ENCODE data around the gene CDH20. TPM values are rescaled to one million over a fixed set of nuclear protein-coding genes. Genes with fewer than 3 reads are reported as not detected.

Gene CDH20
- total and polyA plus RNA-seq, 7 experiments from 2014 or later, result 0.15 to 0.44 (median 0.40) TPM; not detected in 4

- H3K9me3 ChIP-seq (ENCODE audit: control insufficient read depth in 2 of 3, low read length in 3 of 3), result no peaks in the 10 kb centered on the region
- no peaks in the 10 kb centered on the region for H3K4me1 ChIP-seq (ENCODE audit: control insufficient read depth in 2 of 2, insufficient read depth in 2 of 2, low read length in 2 of 2)
- H3K27me3 ChIP-seq (ENCODE audit: control insufficient read depth in 2 of 2, insufficient read depth in 2 of 2, low read length in 2 of 2), result no peaks in the 10 kb centered on the region
- intact Hi-C loops (cut with micrococcal nuclease), result no loop called here
- H3K27me3 Mint-ChIP-seq, result peaks cover 0 to 11% (median 0%) of the 10 kb centered on the region in 5 donors
- H3K4me3 ChIP-seq (ENCODE audit: low read length), result no peak overlapping the region
- H3K36me3 Mint-ChIP-seq, result no peaks in the 10 kb centered on the region
- DNase-seq (no peak), ATAC-seq (no peak)
- no peaks in the 10 kb centered on the region for H3K4me1 Mint-ChIP-seq
- H3K36me3 ChIP-seq (ENCODE audit: control insufficient read depth in 2 of 3, insufficient read depth in 3 of 3, low read length in 3 of 3), result no peaks in the 10 kb centered on the region
- ChIA-PET POLR2A (no interaction called here), CTCF (no interaction called here)
- H3K27ac ChIP-seq (ENCODE audit: low read depth, low read length), result no peak overlapping the region
- H3K9me3 Mint-ChIP-seq, result peaks cover 0 to 8% (median 2%) of the 10 kb centered on the region in 11 donors
- H3K4me3 Mint-ChIP-seq, result no peak overlapping the region
- H3K27ac Mint-ChIP-seq, result no peak overlapping the region
Measured at GRCh38 chr18:61435064-61435652, 101.9 kb downstream of the CDH20 start.

- DNase-seq, result no peak
- intact Hi-C loops (cut with micrococcal nuclease), result no loop called here
- Histone ChIP-seq H3K4me3 (ENCODE audit: low read length) (no peak overlapping the region), H3K9me3 (ENCODE audit: control insufficient read depth in 2 of 3, low read length in 3 of 3) (no peaks in the 10 kb centered on the region), H3K36me3 (ENCODE audit: control insufficient read depth in 2 of 3, insufficient read depth in 3 of 3, low read length in 3 of 3) (no peaks in the 10 kb centered on the region), H3K27me3 (ENCODE audit: control insufficient read depth in 2 of 2, insufficient read depth in 2 of 2, low read length in 2 of 2) (peaks cover 0 to 3% of the 10 kb centered on the region in 2 donors), H3K4me1 (ENCODE audit: control insufficient read depth in 2 of 2, insufficient read depth in 2 of 2, low read length in 2 of 2) (no peaks in the 10 kb centered on the region), H3K27ac (ENCODE audit: low read depth, low read length) (no peak overlapping the region)
- H3K27me3 Mint-ChIP-seq, result peaks cover 0 to 6% (median 5%) of the 10 kb centered on the region in 5 donors
- H3K27ac Mint-ChIP-seq, result no peak overlapping the region
- no peak overlapping the region for H3K4me3 Mint-ChIP-seq
- ChIA-PET CTCF (no interaction called here), POLR2A (no interaction called here)
- no peak for ATAC-seq
- H3K4me1 Mint-ChIP-seq, result no peaks in the 10 kb centered on the region
- H3K36me3 Mint-ChIP-seq, result no peaks in the 10 kb centered on the region
- H3K9me3 Mint-ChIP-seq, result peaks cover 0 to 5% (median 0%) of the 10 kb centered on the region in 11 donors
Measured at GRCh38 chr18:61443081-61443725, 110.0 kb downstream of the CDH20 start.

DNA sequence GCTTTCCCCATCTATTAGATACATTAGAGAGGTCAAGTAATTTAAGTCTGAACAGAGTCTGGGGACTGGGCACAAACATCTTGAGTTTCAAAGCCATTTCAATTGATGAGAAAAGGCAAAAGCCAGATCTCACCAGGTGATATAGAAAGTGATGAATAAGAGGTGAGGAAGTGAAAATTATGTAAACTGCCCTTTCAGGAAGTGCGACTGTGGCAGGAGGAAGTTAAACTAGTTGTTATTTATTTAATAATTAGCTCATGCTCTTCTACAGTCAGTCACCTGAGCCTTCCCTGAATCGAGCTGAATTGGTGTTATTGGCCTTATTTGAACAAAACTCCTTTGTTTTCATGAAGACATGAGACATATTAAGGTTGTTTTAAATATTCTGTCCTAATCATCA is 115.1 kb downstream of the CDH20 start:
- Histone ChIP-seq H3K4me1 (ENCODE audit: control insufficient read depth in 2 of 2, insufficient read depth in 2 of 2, low read length in 2 of 2) (no peaks in the 10 kb centered on the region), H3K9me3 (ENCODE audit: control insufficient read depth in 2 of 3, low read length in 3 of 3) (no peaks in the 10 kb centered on the region), H3K27me3 (ENCODE audit: control insufficient read depth in 2 of 2, insufficient read depth in 2 of 2, low read length in 2 of 2) (peaks cover 0 to 3% of the 10 kb centered on the region in 2 donors), H3K4me3 (ENCODE audit: low read length) (no peak overlapping the region), H3K27ac (ENCODE audit: low read depth, low read length) (no peak overlapping the region), H3K36me3 (ENCODE audit: control insufficient read depth in 2 of 3, insufficient read depth in 3 of 3, low read length in 3 of 3) (no peaks in the 10 kb centered on the region)
- intact Hi-C loops (cut with micrococcal nuclease), result no loop called here
- peaks cover 0 to 16% (median 5%) of the 10 kb centered on the region in 5 donors for H3K27me3 Mint-ChIP-seq
- CTCF ChIA-PET, result no interaction called here
- no peak overlapping the region for H3K4me3 Mint-ChIP-seq
- DNase-seq, result no peak
- no peak for ATAC-seq
- H3K36me3 Mint-ChIP-seq, result no peaks in the 10 kb centered on the region
- peaks cover 0 to 9% (median 0%) of the 10 kb centered on the region in 11 donors for H3K9me3 Mint-ChIP-seq
- POLR2A ChIA-PET, result no interaction called here
- H3K27ac Mint-ChIP-seq, result no peak overlapping the region
- H3K4me1 Mint-ChIP-seq, result no peaks in the 10 kb centered on the region

- H3K4me3 ChIP-seq (ENCODE audit: low read length), result no peak overlapping the region
- no peak overlapping the region for H3K27ac Mint-ChIP-seq
- no peak overlapping the region for H3K4me3 Mint-ChIP-seq
- no peaks in the 10 kb centered on the region for H3K4me1 ChIP-seq (ENCODE audit: control insufficient read depth in 2 of 2, insufficient read depth in 2 of 2, low read length in 2 of 2)
- H3K9me3 ChIP-seq (ENCODE audit: control insufficient read depth in 2 of 3, low read length in 3 of 3), result no peaks in the 10 kb centered on the region
- no peaks in the 10 kb centered on the region for H3K36me3 Mint-ChIP-seq
- intact Hi-C loops (cut with micrococcal nuclease), result no loop called here
- H3K27me3 Mint-ChIP-seq, result peaks cover 0 to 18% (median 13%) of the 10 kb centered on the region in 5 donors
- ATAC-seq (no peak), DNase-seq (no peak)
- no peak overlapping the region for H3K27ac ChIP-seq (ENCODE audit: low read depth, low read length)
- H3K9me3 Mint-ChIP-seq, result peaks cover 0 to 1% (median 0%) of the 10 kb centered on the region in 11 donors
- CTCF ChIA-PET, result no interaction called here
- POLR2A ChIA-PET, result no interaction called here
- H3K4me1 Mint-ChIP-seq, result no peaks in the 10 kb centered on the region
- no peaks in the 10 kb centered on the region for H3K36me3 ChIP-seq (ENCODE audit: control insufficient read depth in 2 of 3, insufficient read depth in 3 of 3, low read length in 3 of 3)
- H3K27me3 ChIP-seq (ENCODE audit: control insufficient read depth in 2 of 2, insufficient read depth in 2 of 2, low read length in 2 of 2), result no peaks in the 10 kb centered on the region
Measured at GRCh38 chr18:61459896-61460648, 126.8 kb downstream of the CDH20 start.

GRCh38 chr18:61464551-61465142 is 131.4 kb downstream of the CDH20 start:
- H3K27ac ChIP-seq (ENCODE audit: low read depth, low read length), result no peak overlapping the region
- ChIA-PET POLR2A (no interaction called here), CTCF (no interaction called here)
- H3K36me3 ChIP-seq (ENCODE audit: control insufficient read depth in 2 of 3, insufficient read depth in 3 of 3, low read length in 3 of 3), result no peaks in the 10 kb centered on the region
- Mint-ChIP-seq H3K27ac (no peak overlapping the region), H3K9me3 (peaks cover 0 to 1% (median 0%) of the 10 kb centered on the region in 11 donors), H3K4me1 (no peaks in the 10 kb centered on the region), H3K4me3 (no peak overlapping the region), H3K27me3 (peaks cover 0 to 8% (median 5%) of the 10 kb centered on the region in 5 donors), H3K36me3 (no peaks in the 10 kb centered on the region)
- no peak for DNase-seq
- no peaks in the 10 kb centered on the region for H3K27me3 ChIP-seq (ENCODE audit: control insufficient read depth in 2 of 2, insufficient read depth in 2 of 2, low read length in 2 of 2)
- no peak for ATAC-seq
- intact Hi-C loops (cut with micrococcal nuclease), result no loop called here
- H3K4me1 ChIP-seq (ENCODE audit: control insufficient read depth in 2 of 2, insufficient read depth in 2 of 2, low read length in 2 of 2), result no peaks in the 10 kb centered on the region
- H3K9me3 ChIP-seq (ENCODE audit: control insufficient read depth in 2 of 3, low read length in 3 of 3), result no peaks in the 10 kb centered on the region
- no peak overlapping the region for H3K4me3 ChIP-seq (ENCODE audit: low read length)

DNA sequence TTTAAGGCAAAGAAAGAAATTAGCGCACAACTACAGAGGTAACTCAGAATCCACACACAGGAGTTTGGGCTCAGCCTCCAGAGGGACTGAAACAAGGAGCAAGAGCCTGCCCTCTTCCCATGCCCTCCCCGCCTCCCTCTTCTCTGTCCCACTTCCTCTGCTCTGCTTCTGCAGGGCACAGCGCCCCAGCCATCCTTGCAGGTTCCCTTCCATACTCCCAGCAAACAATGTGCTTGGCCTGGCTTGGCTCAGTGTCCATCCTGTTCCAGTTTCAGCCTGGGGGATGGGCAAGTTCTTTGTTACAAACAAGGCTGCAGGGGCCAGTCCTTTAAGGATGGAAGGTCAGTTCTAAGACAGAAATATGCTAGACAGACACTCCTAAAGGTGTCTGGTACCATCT is 133.5 kb downstream of the CDH20 start:
- no peaks in the 10 kb centered on the region for H3K36me3 ChIP-seq (ENCODE audit: control insufficient read depth in 2 of 3, insufficient read depth in 3 of 3, low read length in 3 of 3)
- DNase-seq, result no peak
- no peaks in the 10 kb centered on the region for H3K27me3 ChIP-seq (ENCODE audit: control insufficient read depth in 2 of 2, insufficient read depth in 2 of 2, low read length in 2 of 2)
- Mint-ChIP-seq H3K36me3 (no peaks in the 10 kb centered on the region), H3K4me3 (no peak overlapping the region), H3K27ac (no peak overlapping the region), H3K9me3 (peaks cover 0 to 2% (median 0%) of the 10 kb centered on the region in 11 donors), H3K4me1 (no peaks in the 10 kb centered on the region), H3K27me3 (peaks cover 0 to 4% (median 0%) of the 10 kb centered on the region in 5 donors)
- H3K4me3 ChIP-seq (ENCODE audit: low read length), result no peak overlapping the region
- H3K9me3 ChIP-seq (ENCODE audit: control insufficient read depth in 2 of 3, low read length in 3 of 3), result no peaks in the 10 kb centered on the region
- ATAC-seq, result no peak
- ChIA-PET CTCF (no interaction called here), POLR2A (no interaction called here)
- no peaks in the 10 kb centered on the region for H3K4me1 ChIP-seq (ENCODE audit: control insufficient read depth in 2 of 2, insufficient read depth in 2 of 2, low read length in 2 of 2)
- no peak overlapping the region for H3K27ac ChIP-seq (ENCODE audit: low read depth, low read length)
- intact Hi-C loops (cut with micrococcal nuclease), result no loop called here

All from naive thymus-derived CD4-positive, alpha-beta T cell (primary cell).